ENCODE data around the gene AK8.

The AK8 gene

DNA sequence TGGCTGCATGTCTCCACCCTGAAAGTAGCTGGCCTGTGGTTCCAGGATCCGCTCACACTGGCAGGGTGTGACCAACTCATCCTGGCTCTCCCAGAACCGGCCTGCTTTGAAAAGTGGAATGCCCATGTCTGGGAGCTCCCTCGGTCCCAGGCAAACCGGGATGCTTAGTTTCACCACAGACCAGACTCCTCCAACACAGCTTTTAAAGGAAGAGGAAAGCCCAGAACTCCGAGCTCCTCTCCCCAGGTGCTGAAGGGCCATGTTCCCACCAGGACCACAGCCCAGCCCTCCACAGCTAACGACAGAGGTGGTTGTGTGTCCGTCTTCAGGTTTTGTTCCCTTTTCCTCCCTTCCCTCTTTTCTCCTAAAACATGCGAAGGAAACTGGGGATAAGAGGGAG lies 169.8 kb downstream of the AK8 start:
- Histone ChIP-seq H3K27me3 (ENCODE audit: control insufficient read depth, insufficient read depth, low read length) (no peaks in the 10 kb centered on the region), H3K4me3 (ENCODE audit: low read depth, low read length) (no peak overlapping the region), H3K9me3 (ENCODE audit: control insufficient read depth, low read length) (no peaks in the 10 kb centered on the region), H3K9ac (no peak overlapping the region), H3K27ac (no peak overlapping the region), H3K4me1 (no peaks in the 10 kb centered on the region), H2AFZ (no peak overlapping the region), H3K79me2 (no peaks in the 10 kb centered on the region), H3K36me3 (ENCODE audit: control insufficient read depth, insufficient read depth, low read length) (no peaks in the 10 kb centered on the region), H3K4me2 (ENCODE audit: low read length) (no peak overlapping the region)
- TF ChIP-seq, protein P1, sequence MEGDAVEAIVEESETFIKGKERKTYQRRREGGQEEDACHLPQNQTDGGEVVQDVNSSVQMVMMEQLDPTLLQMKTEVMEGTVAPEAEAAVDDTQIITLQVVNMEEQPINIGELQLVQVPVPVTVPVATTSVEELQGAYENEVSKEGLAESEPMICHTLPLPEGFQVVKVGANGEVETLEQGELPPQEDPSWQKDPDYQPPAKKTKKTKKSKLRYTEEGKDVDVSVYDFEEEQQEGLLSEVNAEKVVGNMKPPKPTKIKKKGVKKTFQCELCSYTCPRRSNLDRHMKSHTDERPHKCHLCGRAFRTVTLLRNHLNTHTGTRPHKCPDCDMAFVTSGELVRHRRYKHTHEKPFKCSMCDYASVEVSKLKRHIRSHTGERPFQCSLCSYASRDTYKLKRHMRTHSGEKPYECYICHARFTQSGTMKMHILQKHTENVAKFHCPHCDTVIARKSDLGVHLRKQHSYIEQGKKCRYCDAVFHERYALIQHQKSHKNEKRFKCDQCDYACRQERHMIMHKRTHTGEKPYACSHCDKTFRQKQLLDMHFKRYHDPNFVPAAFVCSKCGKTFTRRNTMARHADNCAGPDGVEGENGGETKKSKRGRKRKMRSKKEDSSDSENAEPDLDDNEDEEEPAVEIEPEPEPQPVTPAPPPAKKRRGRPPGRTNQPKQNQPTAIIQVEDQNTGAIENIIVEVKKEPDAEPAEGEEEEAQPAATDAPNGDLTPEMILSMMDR (IDR thresholded peaks at IDR 0.05), result no peak

DNA sequence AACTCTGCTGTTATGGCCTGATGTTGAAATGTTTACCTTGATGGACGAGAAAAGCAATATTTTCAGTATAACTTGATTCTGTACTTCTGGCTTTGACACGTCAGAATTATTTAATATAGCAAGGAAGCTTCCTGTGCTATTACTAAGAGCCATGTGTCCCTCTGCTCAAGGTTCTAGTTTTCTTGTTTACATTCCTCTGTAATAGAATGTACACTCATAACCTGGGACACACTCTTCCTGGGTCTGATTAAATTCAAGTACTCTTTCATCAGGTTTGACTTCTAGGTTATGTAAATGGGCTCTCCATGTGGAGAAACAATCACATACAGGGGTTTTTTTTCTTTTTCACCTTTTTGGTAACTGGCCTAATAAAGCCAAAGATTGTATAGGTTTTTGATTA lies 174.7 kb downstream of the AK8 start:
- Histone ChIP-seq H3K4me3 (ENCODE audit: low read depth, low read length) (no peak overlapping the region), H3K79me2 (no peaks in the 10 kb centered on the region), H3K4me1 (no peaks in the 10 kb centered on the region), H3K27ac (no peak overlapping the region), H3K27me3 (ENCODE audit: control insufficient read depth, insufficient read depth, low read length) (no peaks in the 10 kb centered on the region), H2AFZ (no peak overlapping the region), H3K9me3 (ENCODE audit: control insufficient read depth, low read length) (no peaks in the 10 kb centered on the region), H3K4me2 (ENCODE audit: low read length) (no peak overlapping the region), H3K36me3 (ENCODE audit: control insufficient read depth, insufficient read depth, low read length) (no peaks in the 10 kb centered on the region), H3K9ac (no peak overlapping the region)
- TF ChIP-seq, protein P1 (IDR thresholded peaks at IDR 0.05), result no peak

DNA sequence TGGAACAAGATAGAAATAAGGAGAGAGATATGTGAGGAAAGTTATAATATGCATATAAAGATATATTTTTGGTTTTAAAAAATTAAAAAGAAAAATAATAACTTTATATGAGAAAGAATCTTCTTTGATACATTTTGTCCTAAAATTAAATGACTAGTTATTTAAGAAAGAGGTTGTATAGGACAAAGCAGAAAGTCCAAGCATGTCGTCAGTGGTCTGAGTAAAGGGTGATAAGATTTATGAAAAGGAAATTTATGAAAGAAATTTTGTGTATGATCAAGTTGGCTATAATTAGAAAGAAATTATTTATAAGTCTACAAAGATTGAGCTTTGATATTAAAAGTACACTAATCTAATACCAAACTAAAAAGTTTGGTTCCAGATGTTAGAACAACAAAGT lies 175.8 kb downstream of the AK8 start:
- Histone ChIP-seq H3K27me3 (ENCODE audit: control insufficient read depth, insufficient read depth, low read length) (no peaks in the 10 kb centered on the region), H3K4me1 (no peaks in the 10 kb centered on the region), H3K36me3 (ENCODE audit: control insufficient read depth, insufficient read depth, low read length) (no peaks in the 10 kb centered on the region), H3K9ac (no peak overlapping the region), H2AFZ (no peak overlapping the region), H3K79me2 (no peaks in the 10 kb centered on the region), H3K9me3 (ENCODE audit: control insufficient read depth, low read length) (peaks cover 3% of the 10 kb centered on the region), H3K27ac (no peak overlapping the region), H3K4me2 (ENCODE audit: low read length) (no peak overlapping the region), H3K4me3 (ENCODE audit: low read depth, low read length) (no peak overlapping the region)
- TF ChIP-seq, protein P1 (IDR thresholded peaks at IDR 0.05), result no peak

DNA sequence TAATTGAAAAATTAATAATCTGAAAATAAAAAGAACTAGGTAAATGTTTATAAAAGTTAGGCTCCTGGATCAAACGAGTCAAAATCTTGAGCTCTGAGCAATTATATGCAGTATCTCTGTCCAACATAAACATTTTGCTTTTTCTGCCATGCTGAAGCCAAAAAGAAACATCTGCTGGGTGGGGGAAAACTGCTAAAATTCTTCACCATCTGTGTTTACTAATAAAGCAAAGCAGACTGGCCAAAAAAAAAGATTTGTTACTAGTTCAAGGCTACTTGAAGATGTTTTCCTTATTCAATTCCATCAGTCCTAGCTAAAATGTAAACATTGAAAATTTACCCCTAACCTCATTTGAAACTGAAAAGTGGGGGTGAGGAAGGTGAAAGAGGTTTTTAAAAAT lies 178.1 kb downstream of the AK8 start:
- Histone ChIP-seq H3K4me1 (no peaks in the 10 kb centered on the region), H2AFZ (no peak overlapping the region), H3K4me2 (ENCODE audit: low read length) (no peak overlapping the region), H3K79me2 (no peaks in the 10 kb centered on the region), H3K27me3 (ENCODE audit: control insufficient read depth, insufficient read depth, low read length) (no peaks in the 10 kb centered on the region), H3K9me3 (ENCODE audit: control insufficient read depth, low read length) (peaks cover 3% of the 10 kb centered on the region), H3K36me3 (ENCODE audit: control insufficient read depth, insufficient read depth, low read length) (no peaks in the 10 kb centered on the region), H3K27ac (no peak overlapping the region), H3K9ac (no peak overlapping the region), H3K4me3 (ENCODE audit: low read depth, low read length) (no peak overlapping the region)
- TF ChIP-seq, protein P1 (IDR thresholded peaks at IDR 0.05), result no peak

DNA sequence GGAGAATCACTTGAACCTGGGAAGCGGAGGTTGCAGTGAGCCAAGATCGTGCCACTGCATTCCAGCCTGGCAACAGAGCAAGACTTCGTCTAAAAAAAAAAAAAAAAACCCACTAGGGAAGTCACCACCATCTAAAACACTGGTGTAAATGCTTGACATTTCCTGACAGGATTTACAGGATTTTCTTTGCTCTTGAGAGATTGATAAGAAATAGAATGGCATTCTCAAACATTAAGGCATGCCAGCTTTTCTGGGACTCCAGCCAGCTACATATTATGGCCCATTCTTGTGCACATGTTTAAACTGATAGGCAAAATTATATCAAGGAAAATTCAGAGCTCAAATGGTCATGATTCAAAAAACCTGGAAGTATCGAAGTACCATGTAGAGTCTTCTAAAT lies 179.1 kb downstream of the AK8 start:
- Histone ChIP-seq H3K9ac (no peak overlapping the region), H3K4me1 (no peaks in the 10 kb centered on the region), H3K9me3 (ENCODE audit: control insufficient read depth, low read length) (peaks cover 3% of the 10 kb centered on the region), H3K4me3 (ENCODE audit: low read depth, low read length) (no peak overlapping the region), H3K27me3 (ENCODE audit: control insufficient read depth, insufficient read depth, low read length) (no peaks in the 10 kb centered on the region), H3K36me3 (ENCODE audit: control insufficient read depth, insufficient read depth, low read length) (no peaks in the 10 kb centered on the region), H3K4me2 (ENCODE audit: low read length) (no peak overlapping the region), H2AFZ (no peak overlapping the region), H3K79me2 (no peaks in the 10 kb centered on the region), H3K27ac (no peak overlapping the region)
- TF ChIP-seq, protein P1 (IDR thresholded peaks at IDR 0.05), result no peak

Measured in parathyroid adenoma (tissue), 2 donors.